HuH-7.5 (cell line): ENCODE measurements around the gene FCHSD2.
A peak's percentile ranks its signal among the peaks of the same experiment; 100 is the strongest.
"Not testable (repeated sequence)": the region's sequence is repeated elsewhere in the genome, so short reads cannot be mapped to it uniquely, and the experiment has no call there.

Experiments used
- DNase-seq: peaks from one replicate; pipeline ENCODE4 v3.0.0; 2011; ENCODE audit warnings: low spot score

Gene FCHSD2

GRCh38 chr11:72867970-72868369 is 274.1 kb downstream of the FCHSD2 start:
- DNase-seq, result no peak

- DNase-seq, result no peak
These were observed 277.1 kb downstream of the FCHSD2 start for GRCh38 chr11:72864702-72865655.

GRCh38 chr11:72863916-72864315 is 278.2 kb downstream of the FCHSD2 start:
- DNase-seq, result no peak

DNA sequence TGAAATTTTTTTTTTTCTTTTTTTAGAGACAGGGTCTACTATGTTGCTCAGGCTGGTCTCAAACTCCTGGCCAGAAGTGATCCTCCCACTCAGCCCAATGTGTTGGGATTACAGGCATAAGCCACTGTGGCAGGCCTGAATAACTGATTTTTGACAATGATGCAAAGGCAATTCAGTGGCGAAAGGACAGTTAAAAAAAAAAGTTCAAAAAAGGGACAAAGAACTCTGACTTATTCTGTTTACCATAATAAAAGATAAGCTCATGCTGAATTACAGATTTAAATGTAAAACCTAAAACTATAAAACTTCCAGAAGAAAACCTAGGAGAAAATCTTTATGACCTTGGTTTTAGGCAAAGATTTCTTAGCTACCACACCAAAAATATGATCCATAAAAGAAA is 279.0 kb downstream of the FCHSD2 start:
- no peak for DNase-seq

- no peak for DNase-seq
These were observed 281.5 kb downstream of the FCHSD2 start for GRCh38 chr11:72860592-72860991.

- DNase-seq, result no peak
These were observed 282.1 kb downstream of the FCHSD2 start for GRCh38 chr11:72860010-72860409.

- DNase-seq, result no peak
These were observed 283.0 kb downstream of the FCHSD2 start for GRCh38 chr11:72859126-72859525.

GRCh38 chr11:72858267-72858666 is 283.9 kb downstream of the FCHSD2 start:
- DNase-seq, result not testable (repeated sequence)

DNA sequence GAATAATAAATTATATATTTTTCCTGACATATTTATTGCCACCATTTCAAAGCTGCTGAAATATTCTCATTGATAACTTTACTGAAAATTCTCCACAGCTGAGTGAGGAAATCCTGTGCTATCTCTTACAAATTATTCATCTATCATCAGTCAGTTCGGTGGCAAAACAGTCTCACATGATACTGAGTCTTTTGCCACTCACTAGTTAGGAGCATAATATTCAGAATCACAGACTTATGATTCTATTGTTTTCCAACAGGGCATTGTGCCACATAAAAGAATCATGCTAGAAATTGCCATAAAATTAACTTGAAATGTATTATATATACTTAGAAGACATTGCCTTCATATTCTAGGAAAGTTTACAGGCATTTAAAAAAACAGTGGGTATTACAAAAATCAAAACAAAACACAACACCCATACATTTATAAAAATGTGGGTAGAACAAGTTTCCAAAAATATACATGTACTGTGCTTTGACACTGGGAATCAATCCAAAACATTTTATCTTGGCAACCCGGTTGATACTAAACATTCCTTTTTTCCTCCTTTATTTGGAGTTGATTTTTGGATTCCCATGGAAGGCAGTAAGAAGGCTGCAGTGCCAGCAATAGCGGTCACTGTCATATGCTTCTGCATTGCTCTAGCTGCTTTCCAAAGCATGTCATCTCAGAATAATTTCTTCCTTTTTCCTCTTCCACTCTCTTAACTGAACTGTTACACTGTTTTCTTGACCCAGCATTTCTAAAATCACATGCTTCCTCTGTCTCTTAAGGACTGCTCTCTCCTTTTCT is 285.4 kb downstream of the FCHSD2 start:
- DNase-seq, result no peak

DNA sequence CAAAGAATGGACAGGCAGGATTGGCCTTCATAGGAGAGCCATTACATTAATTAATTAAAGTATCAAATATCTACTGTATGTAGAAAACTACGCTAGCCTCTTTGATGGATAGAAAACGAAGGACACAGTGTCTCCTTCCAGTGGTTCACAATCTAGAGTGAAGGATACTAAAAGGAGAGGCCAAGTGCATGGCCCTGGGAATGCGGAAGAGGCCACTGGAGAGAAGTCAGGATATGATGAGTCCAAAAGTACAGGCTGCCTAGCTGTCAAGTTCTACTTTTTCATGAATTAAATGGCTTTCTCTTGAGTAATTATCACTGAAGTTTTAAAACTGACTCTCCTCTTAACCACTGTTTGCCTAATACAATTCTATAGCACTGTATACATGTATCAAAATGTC is 286.1 kb downstream of the FCHSD2 start:
- DNase-seq, result no peak

GRCh38 chr11:72851726-72852125 is 290.4 kb downstream of the FCHSD2 start:
- no peak for DNase-seq

- DNase-seq, result no peak
These were observed 291.3 kb downstream of the FCHSD2 start for GRCh38 chr11:72850832-72851231.

DNA sequence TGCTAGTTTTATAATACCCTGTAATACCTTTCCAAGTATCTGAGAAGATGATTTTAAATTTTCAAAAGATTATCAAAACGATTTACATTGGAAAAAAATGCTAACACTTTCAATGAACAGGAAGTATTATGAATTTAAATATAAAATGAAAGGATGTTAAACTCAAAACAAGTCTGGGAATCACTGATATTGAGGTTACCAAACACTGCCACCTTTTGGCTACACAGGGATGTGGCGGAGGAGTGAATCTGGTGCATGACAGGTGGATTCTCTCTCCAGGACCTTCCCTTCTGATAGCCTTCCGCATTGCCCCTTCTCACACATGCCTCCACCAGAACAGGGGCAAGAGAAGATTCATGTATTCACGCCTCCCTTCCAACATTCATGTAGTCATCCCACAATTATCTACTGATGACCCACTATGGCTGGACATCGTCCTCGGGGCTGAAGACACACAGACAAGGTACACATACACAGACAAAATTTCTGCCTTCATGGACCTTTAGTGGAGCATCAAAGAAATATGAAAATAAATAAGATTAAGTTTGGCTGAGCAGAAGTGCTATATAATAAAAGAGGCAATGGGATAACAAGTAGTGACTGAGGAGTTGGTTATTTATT is 293.2 kb downstream of the FCHSD2 start:
- DNase-seq, result peak; percentile 32

GRCh38 chr11:72844356-72844755 is 297.8 kb downstream of the FCHSD2 start:
- DNase-seq, result no peak

DNA sequence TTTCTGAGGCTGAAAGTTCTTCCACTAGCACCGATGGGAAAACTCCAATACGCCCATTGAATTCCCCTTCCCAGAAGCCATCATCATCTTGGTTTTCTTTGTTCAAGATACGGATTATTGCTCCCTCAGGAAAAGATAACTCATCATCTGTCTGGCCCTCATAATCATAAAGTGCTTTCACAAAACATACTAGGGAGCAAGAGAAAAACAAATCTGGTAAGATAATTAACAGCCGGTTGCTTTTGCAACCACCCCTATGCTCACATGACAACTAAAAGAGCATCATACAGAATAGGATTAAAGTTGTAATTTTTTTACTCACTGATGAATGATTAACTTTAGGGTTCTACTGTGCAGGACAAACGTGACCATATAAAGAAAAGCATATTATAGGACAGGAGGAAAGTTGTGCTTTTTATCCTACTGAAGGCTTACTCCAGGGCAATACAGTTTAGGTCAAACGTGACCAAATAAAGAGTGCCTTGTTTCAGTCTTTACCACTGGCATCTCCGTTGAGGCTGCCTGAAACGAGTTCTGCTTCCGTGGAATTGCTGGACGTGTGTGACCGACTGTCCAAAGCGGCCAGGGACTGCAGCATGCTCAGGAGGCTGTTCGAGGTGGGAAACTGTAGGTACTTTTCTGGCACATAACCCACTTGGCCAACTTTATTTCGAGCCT is 299.3 kb downstream of the FCHSD2 start:
- DNase-seq, result no peak

DNA sequence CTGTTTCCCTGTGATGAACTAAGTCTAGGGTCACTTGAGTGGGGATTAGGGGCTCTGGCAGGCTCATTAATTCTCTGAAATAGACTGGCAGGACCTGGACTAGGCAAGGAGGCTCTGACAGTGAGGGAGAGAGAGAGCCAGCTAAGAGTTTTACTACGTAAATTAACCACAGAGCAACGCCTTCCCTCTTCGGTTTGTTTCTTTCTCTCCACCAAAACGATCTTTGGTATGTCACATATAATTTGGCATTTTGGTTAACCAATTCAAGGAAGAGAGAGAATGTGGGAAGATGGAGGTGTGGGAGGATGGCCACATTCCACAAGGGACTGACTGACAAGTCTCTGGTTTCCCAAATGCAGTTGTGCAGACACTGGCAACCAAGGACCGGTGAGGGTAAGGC is 300.0 kb downstream of the FCHSD2 start:
- DNase-seq, result no peak

- DNase-seq, result no peak
These were observed 300.7 kb downstream of the FCHSD2 start for GRCh38 chr11:72841397-72841796.

GRCh38 chr11:72840780-72841179 is 301.3 kb downstream of the FCHSD2 start:
- no peak for DNase-seq

GRCh38 chr11:72838691-72839305 is 303.3 kb downstream of the FCHSD2 start:
- no peak for DNase-seq

DNA sequence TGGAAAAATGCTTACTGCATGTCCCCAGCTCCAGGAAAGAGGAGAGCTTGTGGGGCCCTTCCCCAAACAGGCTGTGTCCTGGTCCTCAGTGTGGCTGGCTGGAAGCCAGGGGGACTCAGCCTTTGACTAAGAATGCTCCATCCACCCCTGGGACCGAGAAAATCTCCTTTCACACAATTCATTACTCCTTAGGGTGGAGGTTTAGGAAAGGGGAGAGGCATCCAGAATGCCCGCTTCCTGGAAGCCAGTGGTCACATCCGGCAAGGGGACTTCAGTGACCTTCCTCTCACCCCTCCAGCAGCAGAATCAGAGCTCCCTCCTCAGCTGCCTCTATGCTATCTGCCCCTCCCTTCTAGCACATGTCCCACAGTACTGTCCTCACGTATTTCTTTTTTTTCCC is 306.0 kb downstream of the FCHSD2 start:
- DNase-seq, result no peak

DNA sequence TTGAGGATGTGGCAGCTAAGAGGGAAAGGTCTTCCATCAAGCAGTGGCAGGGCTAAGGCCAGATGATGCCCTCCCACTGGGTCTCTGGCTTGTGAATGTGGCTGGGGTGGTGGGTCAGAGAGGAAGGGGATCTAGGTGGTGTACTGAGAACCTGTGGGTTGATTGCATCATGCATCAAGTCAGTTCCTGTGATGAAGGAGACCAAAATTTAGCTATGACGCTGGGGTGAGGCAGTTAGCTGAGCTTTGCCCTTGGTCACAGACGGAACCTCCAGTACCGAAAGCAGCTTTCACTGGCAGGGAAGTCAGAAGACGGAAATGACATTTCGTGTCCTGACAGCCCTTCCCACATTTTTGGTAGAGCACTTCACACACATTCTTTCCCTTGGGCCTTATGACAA is 307.2 kb downstream of the FCHSD2 start:
- no peak for DNase-seq
